HG03097 (cell line): ENCODE data around the gene PKP3.
"Not testable (repeated sequence)": the region's sequence is repeated elsewhere in the genome, so short reads cannot be mapped to it uniquely, and the experiment has no call there.

Experiments used
- ATAC-seq: cut with Tn5 transposase; IDR thresholded peaks from one replicate; pipeline ENCODE4 v1.9.1; 2021; ENCODE audit not compliant: unreplicated experiment, low FRiP score

Gene PKP3

GRCh38 chr11:363443-363805 lies 30.6 kb upstream of the PKP3 start:
- not testable (repeated sequence) for ATAC-seq

- ATAC-seq: no peak
These were observed 29.9 kb upstream of the PKP3 start for GRCh38 chr11:363948-364761.

GRCh38 chr11:364991-365725 lies 28.9 kb upstream of the PKP3 start:
- no peak for ATAC-seq

GRCh38 chr11:365831-366230 lies 28.2 kb upstream of the PKP3 start:
- no peak for ATAC-seq

- no peak for ATAC-seq
These were observed 26.0 kb upstream of the PKP3 start for GRCh38 chr11:367956-368413.

- ATAC-seq: no peak
These were observed 25.3 kb upstream of the PKP3 start for GRCh38 chr11:368414-369335.

GRCh38 chr11:369336-370018 lies 24.5 kb upstream of the PKP3 start, which contains the start of gene B4GALNT4:
B4GALNT4 (plus strand) TSS chr11:369499; CDS start chr11:369804, 305 bp downstream.
- no peak for ATAC-seq

- no peak for ATAC-seq
These were observed 23.7 kb upstream of the PKP3 start for GRCh38 chr11:370070-370941.

GRCh38 chr11:371051-371450 lies 23.0 kb upstream of the PKP3 start:
- no peak for ATAC-seq

- ATAC-seq: no peak
These were observed 22.1 kb upstream of the PKP3 start for GRCh38 chr11:371716-372590.

GRCh38 chr11:372809-373715 lies 20.9 kb upstream of the PKP3 start:
- no peak for ATAC-seq

GRCh38 chr11:373716-374551 lies 20.1 kb upstream of the PKP3 start:
- no peak for ATAC-seq

GRCh38 chr11:375065-376025 lies 18.7 kb upstream of the PKP3 start:
- no peak for ATAC-seq

GRCh38 chr11:376531-377173 lies 17.4 kb upstream of the PKP3 start:
- no peak for ATAC-seq
